Liver (tissue), 3 donors: Measurements from ENCODE around the gene DNAAF8.

Experiments used
- EGR1 ChIP-seq, 2 donors: IDR thresholded peaks; 2 replicates each; pipeline ENCODE4 v1.6.1; 2016 to 2018; ENCODE audit warnings: antibody characterized with exemption in 2 of 2, low read depth in 2 of 2
- HNF4G ChIP-seq: IDR thresholded peaks from 2 replicates; pipeline ENCODE4 v1.6.1; 2016; ENCODE audit warnings: antibody characterized with exemption
- TF ChIP-seq, protein P1 (sequence below): fragments of 150-350 bp; IDR thresholded peaks from 2 replicates; pipeline ENCODE4 v1.5.1; 2017; ENCODE audit warnings: improper control_type of control experiment, low read depth, low read length; ENCODE audit not compliant: missing input control
- TF ChIP-seq, protein P2 (sequence below): IDR thresholded peaks from 2 replicates; pipeline ENCODE4 v1.6.1; 2016; ENCODE audit warnings: antibody characterized with exemption, mild to moderate bottlenecking
- TF ChIP-seq, protein P3 (sequence below): IDR thresholded peaks from 2 replicates; pipeline ENCODE4 v1.6.1; 2016; ENCODE audit warnings: antibody characterized with exemption
- donor health status: healthy.
- donor health status: healthy.

GRCh38 chr16:4693956-4694641 lies 40.2 kb upstream of the DNAAF8 start:
- TF ChIP-seq, protein P1, sequence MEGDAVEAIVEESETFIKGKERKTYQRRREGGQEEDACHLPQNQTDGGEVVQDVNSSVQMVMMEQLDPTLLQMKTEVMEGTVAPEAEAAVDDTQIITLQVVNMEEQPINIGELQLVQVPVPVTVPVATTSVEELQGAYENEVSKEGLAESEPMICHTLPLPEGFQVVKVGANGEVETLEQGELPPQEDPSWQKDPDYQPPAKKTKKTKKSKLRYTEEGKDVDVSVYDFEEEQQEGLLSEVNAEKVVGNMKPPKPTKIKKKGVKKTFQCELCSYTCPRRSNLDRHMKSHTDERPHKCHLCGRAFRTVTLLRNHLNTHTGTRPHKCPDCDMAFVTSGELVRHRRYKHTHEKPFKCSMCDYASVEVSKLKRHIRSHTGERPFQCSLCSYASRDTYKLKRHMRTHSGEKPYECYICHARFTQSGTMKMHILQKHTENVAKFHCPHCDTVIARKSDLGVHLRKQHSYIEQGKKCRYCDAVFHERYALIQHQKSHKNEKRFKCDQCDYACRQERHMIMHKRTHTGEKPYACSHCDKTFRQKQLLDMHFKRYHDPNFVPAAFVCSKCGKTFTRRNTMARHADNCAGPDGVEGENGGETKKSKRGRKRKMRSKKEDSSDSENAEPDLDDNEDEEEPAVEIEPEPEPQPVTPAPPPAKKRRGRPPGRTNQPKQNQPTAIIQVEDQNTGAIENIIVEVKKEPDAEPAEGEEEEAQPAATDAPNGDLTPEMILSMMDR = no peak
- TF ChIP-seq EGR1 (IDR thresholded peaks at IDR 0.05; ENCODE audit: low read depth in 2 of 2) = no peak
- TF ChIP-seq, protein P2, sequence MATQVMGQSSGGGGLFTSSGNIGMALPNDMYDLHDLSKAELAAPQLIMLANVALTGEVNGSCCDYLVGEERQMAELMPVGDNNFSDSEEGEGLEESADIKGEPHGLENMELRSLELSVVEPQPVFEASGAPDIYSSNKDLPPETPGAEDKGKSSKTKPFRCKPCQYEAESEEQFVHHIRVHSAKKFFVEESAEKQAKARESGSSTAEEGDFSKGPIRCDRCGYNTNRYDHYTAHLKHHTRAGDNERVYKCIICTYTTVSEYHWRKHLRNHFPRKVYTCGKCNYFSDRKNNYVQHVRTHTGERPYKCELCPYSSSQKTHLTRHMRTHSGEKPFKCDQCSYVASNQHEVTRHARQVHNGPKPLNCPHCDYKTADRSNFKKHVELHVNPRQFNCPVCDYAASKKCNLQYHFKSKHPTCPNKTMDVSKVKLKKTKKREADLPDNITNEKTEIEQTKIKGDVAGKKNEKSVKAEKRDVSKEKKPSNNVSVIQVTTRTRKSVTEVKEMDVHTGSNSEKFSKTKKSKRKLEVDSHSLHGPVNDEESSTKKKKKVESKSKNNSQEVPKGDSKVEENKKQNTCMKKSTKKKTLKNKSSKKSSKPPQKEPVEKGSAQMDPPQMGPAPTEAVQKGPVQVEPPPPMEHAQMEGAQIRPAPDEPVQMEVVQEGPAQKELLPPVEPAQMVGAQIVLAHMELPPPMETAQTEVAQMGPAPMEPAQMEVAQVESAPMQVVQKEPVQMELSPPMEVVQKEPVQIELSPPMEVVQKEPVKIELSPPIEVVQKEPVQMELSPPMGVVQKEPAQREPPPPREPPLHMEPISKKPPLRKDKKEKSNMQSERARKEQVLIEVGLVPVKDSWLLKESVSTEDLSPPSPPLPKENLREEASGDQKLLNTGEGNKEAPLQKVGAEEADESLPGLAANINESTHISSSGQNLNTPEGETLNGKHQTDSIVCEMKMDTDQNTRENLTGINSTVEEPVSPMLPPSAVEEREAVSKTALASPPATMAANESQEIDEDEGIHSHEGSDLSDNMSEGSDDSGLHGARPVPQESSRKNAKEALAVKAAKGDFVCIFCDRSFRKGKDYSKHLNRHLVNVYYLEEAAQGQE = no peak
- TF ChIP-seq HNF4G = no peak
- TF ChIP-seq, protein P3, sequence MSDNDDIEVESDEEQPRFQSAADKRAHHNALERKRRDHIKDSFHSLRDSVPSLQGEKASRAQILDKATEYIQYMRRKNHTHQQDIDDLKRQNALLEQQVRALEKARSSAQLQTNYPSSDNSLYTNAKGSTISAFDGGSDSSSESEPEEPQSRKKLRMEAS = no peak
